HG02840 (cell line): ENCODE results near the gene STAG1.
"Not testable (repeated sequence)": the region's sequence is repeated elsewhere in the genome, so short reads cannot be mapped to it uniquely, and the experiment has no call there.

Source experiments
- ATAC-seq: cut with Tn5 transposase; IDR thresholded peaks from one replicate; pipeline ENCODE4 v1.9.1; 2021; ENCODE audit warnings: mild to moderate bottlenecking, moderate library complexity, moderate number of reproducible peaks; ENCODE audit not compliant: unreplicated experiment, low FRiP score

STAG1 gene

DNA sequence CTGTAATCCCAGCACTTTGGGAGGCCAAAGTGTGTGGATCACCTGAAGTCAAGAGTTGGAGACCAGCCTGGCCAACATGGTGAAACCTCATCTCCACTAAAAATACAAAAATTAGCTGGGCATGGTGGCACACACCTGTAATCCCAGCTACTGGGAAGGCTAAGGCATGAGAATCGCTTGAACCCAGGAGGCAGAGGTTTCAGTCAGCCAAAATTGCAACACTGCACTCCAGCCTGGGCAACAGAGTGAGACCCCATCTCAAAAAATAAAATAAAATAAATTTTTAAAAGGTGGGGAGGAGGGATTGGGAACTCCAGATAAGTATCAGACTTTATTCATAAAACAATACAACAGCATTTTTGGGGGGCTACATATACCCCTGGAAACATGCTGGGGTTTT is 42.4 kb downstream of the STAG1 start:
- ATAC-seq: not testable (repeated sequence)

DNA sequence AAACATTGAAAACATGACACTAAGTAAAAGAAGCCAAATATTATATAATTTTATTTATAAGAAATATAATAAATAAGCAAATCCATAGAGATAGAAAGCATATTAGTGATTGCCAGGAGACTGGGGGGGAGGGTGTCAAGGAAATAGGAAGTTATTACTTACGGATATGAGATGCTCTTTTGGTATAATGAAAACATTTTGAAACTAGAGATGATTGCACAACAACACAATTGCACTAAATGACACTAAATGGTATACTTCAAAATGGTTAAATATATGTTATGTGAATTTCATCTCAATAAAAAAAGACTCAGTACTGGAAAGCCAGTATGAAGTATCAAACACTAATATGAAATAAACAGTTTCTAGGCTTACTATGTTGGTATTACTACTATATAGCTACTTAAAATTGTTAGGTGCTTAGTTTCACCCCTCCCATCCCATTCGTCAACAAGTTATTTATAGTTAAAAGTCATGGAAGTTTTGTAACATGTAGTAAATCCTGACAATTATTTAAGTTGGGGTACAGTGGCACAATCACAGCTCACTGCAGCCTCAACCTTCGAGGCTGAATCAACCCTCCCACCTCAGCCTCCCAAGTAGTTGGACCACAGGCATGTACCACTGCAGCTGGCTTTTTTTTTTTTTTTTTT is 43.7 kb downstream of the STAG1 start:
- ATAC-seq: no peak

DNA sequence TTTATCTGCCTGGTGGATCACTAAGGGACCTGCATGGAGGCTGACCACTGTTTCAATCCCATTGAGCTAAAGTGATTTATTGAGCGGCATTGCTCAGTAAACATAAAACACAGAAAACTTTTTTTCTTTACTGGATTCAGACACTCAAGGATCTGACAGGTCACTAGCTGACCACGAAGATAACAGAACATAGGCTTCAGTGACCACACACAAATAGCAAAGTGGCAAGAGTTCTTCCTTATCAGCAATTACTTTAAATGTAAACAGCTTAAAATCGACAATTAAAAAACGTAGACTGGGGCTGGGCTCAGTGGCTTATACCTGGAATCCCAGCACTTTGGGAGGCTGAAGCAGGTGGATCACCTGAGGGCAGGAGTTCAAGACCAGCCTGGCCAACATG is 48.7 kb downstream of the STAG1 start:
- no peak for ATAC-seq

DNA sequence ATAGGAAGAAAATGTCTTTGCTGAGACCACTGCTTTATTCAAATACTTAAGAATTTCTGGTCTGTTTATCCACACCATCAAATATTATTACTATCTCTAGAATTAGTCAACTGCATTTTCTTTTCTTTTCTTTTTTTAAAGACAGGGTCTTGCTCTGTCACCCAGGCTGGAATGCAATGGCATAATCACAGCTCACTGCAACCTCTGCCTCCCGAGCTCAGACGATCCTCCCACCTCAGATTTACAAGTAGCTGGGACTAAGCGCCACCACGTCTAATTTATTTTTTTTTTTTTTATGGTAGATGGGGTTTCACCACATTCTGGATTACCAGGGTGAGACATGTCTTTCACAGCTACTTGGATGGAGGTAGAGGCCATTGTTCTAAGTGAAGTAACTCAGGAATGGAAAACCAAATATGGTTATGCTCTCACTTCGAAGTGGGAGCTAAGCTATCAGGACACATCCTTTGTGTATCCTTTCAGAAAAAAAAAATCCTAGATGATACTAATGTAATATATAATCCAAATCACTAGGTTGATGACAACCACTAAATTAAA is 52.8 kb downstream of the STAG1 start:
- ATAC-seq: no peak

DNA sequence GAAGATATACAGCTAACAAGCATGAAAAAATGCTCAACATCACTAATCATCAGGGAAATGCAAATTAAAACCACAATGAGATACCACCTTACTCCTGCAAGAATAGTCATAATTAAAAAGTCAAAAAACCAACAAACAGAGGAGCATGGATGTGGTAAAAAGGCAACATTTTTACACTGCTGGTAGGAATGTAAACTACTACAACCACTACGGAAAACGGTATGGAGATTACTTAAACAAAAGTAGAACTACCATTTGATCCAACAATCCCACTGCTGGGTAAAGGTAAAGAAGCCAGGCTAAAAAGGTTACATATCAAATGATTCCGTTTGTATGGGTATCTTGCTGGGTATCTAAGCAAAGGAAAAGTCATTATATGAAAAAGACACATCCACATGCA is 53.8 kb downstream of the STAG1 start:
- no peak for ATAC-seq

DNA sequence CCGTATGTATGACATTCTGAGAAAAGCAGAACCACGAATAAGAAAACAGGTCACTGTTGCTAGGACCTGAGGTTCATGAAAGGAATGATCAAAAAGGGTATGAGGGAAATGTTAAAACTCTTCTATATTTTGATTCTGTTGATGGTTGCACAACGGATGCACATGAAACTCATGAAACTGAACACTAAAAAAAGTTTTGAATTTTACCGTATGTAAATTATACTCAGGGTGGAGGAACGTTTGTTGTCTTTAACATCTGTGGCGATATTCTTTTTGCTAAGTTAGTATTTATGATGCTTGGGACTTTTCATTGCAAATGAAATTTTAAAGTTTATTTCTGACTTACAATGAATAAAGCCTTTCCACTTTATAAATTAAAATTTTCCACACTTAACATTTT is 55.4 kb downstream of the STAG1 start:
- ATAC-seq: no peak

DNA sequence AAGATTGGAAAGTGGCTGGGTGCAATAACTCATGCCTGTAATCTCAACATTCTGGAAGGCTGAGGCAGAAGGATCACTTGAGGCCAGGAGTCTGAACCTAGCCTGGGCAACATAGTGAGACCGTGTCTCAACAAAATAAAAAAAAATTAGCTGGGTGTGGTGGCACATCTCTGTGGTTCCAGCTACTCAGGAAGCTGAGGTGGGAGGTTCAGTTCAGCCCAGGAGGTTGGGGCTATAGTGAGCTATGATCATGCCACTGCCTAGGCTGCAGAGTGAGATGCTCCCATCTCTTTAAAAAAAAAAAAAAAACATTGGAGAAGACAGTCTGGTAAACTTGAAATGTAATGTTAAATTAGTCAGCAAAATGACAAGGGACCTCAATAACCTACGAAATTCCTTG is 57.9 kb downstream of the STAG1 start:
- no peak for ATAC-seq

DNA sequence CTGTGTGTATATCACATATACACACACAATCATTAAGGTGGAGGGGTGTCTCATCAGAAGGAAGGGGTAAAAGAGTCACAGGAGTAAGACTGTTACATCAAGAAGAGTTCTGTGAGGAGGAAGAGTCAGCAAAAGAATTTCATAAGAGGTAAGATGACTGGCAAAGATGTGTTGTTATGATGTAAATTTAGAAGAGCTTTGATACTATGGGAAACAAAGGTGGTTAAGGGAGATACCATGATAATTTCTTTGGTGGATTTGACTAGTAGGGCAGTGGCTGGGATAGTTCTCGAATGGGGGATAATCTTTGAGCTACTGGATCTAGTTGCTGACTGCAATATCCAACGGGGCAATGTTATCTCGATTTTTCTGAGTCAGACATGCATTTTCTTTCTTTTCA is 61.6 kb downstream of the STAG1 start:
- no peak for ATAC-seq

DNA sequence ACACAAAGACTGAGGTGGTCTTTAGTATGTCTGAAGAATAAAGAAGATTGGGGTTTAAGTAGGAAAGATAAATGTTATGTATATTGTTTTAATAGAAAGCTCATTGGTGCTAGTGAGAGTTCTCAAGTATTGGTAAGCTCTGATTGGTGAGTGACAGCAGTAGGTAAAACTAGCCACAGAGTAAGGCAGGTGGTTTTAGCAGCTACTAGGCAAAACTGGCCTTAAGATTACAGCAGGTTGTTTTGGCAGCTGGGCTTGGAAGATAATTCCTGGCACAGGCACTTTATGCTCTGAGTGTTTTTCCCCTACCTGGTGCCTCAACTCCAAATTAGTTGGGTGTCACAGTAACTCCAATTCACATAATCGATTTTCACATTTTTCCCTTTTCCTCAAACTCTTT is 66.3 kb downstream of the STAG1 start:
- no peak for ATAC-seq

DNA sequence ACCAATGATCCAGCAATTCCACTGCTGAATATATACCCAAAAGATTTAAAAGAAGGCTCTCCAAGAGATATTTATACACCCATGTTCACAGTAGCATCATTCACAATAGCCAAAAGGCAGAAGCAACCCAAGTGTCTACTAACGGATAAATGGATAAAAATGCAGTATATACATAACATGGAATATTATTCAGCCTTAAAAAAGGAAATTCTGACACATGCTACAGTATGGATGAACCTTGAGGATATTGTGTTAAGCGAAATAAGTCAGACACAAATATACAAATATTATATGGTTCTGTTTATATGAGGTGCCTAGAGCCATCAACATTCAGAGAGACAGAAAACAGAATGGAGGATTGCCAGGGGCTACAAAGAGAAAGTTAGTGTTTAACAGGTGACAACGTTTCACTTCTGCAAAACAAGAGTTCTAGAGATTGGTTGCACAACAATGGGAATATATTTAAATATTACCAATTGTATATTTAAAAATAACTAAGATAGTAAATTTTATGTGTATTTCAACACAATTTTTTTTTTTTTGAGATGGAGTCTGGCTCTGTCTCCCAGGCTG is 69.4 kb downstream of the STAG1 start:
- ATAC-seq: no peak

DNA sequence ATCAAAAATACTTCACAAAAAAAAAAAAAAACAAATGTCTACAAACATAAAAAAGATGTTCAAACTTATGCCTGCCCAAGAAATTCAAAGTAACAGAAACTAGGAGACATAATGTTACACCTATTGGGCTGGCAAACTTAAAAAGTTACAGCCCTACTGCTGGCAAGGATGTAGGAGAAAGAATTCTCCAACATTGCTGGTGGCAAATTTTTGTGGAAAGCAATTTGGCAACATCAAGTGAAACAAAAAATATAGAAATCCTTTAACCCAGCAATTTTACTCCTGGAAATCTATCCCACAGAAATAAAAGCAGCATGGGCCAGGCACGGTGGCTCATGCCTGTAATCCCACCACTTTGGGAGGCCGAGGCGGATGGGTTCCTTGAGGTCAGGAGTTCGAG is 73.2 kb downstream of the STAG1 start:
- ATAC-seq: no peak

DNA sequence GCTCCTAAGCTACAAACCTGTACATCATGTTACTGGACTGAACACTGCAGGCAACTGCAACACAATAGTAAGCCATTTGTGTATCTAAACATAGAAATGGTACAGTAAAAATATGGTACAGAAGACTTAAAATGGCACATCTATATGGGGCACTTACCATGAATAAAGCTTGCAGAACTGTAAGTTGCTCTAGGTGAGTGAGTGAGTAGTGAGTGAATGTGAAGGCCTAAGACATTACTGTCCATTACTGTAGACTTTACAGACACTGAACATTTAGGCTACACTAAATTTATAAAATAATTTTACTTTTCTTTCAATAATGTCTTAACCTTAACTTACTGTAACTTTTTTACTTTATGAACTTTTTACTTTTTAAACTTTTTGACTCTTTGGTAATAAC is 76.2 kb downstream of the STAG1 start:
- ATAC-seq: no peak

DNA sequence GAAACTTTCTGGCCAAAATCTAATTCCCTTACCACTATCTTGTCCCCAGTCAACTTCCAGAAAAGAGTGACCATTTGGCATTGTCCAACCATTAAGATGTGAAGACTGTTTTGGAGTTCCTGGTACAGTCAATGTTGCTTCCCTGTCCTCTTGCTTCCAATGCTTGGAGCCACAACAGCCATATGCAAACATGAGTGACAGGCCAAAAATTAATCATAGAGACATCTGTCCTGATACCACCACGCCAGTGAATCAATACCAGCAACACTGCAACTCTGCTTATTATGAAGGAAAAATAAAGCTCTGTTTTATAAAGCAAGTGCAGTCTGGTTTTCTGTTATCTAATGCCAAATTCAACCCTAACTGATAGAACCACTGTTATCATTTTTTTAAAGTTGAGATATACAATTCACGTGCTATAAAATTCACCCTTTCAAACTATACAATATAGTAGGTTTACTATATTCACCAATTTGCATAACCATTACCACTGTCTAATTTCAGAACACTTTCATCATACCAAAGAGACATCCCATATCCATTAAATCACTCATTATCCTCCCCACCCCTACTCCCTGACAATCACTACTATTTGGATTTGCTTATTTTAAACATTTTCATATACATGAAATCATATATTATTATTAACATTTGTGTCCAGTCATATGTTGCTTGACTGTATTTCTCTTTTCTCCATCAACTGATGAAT is 76.9 kb downstream of the STAG1 start:
- ATAC-seq: no peak

DNA sequence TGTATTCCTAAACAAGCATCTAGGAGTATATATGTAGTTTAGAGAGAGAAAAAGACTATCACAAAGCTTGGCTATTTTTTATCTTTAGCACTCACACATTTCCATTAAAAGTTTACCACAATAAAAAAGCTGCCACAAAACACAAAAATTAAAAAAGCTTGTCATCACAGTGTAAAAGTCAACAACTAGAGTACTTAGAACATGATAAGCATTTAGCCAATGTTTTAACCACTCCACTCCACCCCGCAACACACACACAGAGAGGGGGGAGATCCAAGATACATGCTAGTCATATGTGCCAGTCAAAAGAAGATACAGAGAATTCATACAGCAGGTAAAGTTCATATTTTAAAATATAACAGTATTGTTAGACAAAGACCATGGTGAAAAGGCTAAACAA is 79.7 kb downstream of the STAG1 start:
- no peak for ATAC-seq

DNA sequence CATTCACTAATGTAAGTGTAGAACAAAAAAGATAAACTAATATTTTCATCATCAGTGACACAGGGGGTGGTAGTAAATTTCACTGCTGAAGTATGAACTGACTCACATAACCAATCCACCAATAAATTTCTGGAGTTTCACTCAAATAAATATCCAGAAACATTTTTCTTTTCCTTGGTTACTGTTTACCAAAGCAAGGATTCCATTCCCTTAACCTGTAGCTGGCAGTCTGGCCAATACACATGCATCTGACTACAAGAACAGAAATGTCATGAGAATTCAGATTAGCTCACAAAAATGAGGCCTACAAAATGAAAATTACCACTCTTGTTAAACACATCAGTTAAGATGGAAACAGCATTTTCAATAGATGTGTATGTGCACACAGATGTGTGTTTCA is 80.3 kb downstream of the STAG1 start:
- no peak for ATAC-seq

DNA sequence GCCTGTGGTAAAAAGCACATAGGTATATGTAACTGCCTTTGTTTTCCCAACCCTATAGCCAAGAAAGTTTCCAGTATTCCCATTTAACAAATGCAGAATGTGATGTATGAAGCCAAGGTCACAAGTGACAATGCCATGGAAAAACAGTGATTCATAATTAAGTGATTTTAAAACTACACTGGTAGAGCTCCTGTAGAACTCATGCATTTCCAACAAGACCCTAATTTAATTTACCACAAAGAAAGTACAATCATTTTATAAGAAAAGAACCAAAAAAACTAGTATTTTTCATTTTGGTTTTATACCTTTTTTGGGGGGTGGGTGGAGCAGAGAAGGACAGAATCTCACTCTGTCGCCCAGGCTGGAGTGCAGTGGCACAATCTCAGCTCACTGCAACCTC is 82.0 kb downstream of the STAG1 start:
- no peak for ATAC-seq

DNA sequence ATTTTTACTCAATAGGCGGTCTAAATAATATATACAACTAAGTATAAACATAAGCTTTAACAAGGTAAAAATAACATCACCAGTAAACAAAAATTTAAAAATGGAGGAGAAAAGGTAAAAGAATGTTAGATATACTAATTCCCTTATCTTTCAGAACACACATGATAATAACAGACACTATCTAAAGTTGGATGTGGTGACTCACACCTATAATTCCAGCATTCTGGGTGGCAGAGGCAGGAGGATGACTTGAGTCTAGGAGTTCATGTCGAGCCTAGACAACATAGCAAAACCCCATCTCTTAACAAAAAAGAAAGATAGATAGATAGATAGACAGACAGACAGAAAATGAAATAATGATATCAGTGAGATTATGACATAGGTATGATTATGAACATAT is 85.1 kb downstream of the STAG1 start:
- no peak for ATAC-seq

DNA sequence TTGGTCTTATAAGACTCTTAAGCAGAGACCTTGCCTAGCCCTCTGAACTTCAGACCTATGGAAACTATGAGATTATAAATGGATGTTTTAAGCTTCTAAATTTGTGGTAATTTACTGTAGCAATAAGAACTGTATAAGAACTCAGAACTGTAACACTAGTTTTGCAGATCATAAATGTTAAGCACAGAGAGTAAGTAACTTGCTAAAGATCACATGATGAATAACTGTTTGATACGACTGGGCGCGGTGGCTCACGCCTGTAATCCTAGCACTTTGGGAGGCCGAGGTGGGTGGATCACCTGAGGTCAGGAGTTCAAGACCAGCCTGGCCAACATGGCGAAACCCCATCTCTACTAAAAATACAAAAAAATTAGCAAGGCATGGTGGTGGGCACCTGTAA is 85.9 kb downstream of the STAG1 start:
- ATAC-seq: not testable (repeated sequence)

DNA sequence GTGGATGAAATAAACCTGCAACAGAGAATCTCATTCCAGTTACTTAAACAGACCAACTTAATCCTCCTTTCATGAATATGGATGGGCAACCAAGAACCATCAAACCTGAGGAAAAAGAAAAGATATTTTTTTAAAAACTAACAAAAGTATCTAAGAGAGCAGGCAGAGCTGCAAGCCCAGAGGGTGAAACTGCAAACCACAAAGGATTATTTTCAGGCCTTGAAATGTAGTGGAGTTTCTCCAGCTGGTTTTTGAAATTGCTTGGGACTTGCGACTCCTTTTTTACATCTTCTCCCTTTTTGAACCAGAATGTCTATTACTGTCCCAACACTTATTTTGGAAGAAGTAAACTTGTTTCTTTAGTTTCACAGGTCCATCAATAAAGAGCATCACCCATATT is 87.4 kb downstream of the STAG1 start:
- ATAC-seq: no peak

DNA sequence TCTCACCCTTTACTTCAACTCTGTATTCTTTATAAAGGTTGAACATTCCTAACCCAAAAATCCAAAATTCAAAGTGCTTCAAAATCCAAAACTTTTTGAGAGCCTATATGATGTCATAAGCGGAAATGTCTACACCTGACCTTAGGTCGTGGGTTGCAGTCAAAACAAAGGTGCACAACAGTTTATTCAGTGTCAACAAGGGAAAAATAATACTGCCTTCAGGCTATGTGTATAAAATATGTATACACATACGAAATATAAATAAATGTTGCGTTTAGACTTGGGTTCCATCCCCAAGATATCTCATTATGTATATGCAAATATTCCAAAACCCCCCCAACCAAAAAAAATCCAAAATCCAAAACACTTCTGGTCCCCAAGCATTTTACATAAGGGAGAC is 90.9 kb downstream of the STAG1 start:
- ATAC-seq: no peak

DNA sequence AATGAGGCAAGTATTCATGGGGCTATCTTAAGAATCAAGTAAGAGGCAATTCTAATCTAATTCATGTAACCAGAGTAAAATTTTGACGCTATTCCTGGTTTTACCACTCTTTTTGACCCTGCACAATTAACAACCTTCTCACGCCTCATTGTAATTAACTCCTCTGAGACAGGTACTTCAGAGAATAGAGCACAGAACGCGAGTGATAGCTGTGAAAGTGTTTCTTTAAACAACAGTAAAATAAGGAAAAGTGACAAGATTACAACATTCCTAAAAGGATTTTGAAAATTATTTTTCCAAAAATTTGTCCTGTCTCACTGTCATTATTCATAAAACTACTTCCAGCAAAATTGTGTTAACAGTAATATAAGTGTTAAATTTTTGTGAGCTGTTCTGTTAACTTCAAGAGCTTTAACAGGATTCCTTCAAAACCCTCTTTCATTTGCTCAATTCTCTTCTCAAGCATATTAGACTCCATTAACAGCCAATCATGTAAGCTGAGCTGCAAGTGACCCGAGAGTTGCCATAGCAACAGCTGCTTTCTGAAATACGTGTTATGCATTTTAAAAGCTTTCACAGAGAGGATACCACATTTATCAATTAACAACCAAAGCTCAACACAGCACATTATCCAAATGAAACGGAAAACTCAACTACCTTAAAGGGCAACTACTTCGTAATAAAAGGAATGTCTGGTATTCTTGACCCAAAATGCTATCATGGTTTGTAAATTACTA is 93.1 kb downstream of the STAG1 start:
- ATAC-seq: no peak
